OCI-LY3 (cell line): Measurements from ENCODE around the gene STIL.

Source experiments
- EZH2phosphoT487 ChIP-seq: fragments of 200-600 bp; shearing (Covaris generic); IDR thresholded peaks from 2 replicates; pipeline ENCODE4 v1.6.1; 2018; ENCODE audit warnings: antibody characterized with exemption, mixed run types, low read depth
- TF ChIP-seq, protein P1 (sequence below): fragments of 200-600, 300-600 bp; sonication (generic); IDR thresholded peaks from 2 replicates; pipeline ENCODE4 v1.5.1; 2014; ENCODE audit warnings: antibody characterized with exemption, low read length, low read depth

DNA sequence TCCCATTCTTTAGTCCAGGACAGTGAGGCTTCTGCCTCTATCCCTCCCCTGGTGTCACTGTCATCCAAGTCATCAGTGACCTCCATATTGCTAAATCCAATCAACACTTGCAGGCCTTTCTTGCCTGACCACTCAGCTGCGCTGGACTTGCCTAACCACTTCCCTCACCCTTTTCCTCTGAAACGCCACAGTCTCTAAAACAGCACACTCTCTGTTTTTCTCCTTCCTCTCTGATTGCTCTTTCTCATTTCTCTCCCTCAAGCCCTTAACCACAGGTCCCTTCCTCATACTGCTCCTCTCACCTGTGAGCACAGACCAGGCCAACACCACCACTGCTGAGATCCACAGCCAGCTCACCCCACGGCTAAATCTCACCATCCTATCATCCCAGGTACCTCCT, 99.4 kb downstream of the STIL start:
- TF ChIP-seq, protein P1, sequence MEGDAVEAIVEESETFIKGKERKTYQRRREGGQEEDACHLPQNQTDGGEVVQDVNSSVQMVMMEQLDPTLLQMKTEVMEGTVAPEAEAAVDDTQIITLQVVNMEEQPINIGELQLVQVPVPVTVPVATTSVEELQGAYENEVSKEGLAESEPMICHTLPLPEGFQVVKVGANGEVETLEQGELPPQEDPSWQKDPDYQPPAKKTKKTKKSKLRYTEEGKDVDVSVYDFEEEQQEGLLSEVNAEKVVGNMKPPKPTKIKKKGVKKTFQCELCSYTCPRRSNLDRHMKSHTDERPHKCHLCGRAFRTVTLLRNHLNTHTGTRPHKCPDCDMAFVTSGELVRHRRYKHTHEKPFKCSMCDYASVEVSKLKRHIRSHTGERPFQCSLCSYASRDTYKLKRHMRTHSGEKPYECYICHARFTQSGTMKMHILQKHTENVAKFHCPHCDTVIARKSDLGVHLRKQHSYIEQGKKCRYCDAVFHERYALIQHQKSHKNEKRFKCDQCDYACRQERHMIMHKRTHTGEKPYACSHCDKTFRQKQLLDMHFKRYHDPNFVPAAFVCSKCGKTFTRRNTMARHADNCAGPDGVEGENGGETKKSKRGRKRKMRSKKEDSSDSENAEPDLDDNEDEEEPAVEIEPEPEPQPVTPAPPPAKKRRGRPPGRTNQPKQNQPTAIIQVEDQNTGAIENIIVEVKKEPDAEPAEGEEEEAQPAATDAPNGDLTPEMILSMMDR, result no peak
- TF ChIP-seq EZH2phosphoT487, result no peak
